NCI-H2107 treated with DMSO at 0.1 percent for 48 hours (cell line): ENCODE results near the gene DGKD.
"Not testable (repeated sequence)": the region's sequence is repeated elsewhere in the genome, so short reads cannot be mapped to it uniquely, and the experiment has no call there.

Experiments
- DNase-seq: peaks from one replicate; lab custom pipeline; 2025; ENCODE audit not compliant: unreplicated experiment; lab: John Stamatoyannopoulos, UW

The DGKD gene

GRCh38 chr2:233381638-233381995 lies 27.3 kb downstream of the DGKD start:
- no peak for DNase-seq

DNA sequence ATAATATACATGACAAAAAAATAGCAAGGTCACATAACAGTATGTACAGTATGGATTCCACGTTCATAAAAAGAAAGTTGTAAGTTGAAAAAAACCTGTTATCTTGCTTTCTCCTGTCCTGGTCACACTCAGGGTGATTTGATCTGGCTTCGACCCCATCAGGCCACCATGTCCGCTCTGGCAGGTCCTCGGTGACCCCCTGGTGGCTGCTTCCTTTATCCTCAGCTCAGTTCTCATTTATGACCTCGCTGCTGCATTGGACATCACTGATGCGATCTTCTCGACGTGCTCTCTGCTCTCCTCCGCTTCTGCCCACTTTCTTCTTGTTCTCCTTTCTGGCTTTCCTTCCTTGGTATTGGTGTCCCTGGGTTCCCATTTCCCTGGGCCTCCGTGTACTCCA lies 29.7 kb downstream of the DGKD start:
- DNase-seq = no peak

DNA sequence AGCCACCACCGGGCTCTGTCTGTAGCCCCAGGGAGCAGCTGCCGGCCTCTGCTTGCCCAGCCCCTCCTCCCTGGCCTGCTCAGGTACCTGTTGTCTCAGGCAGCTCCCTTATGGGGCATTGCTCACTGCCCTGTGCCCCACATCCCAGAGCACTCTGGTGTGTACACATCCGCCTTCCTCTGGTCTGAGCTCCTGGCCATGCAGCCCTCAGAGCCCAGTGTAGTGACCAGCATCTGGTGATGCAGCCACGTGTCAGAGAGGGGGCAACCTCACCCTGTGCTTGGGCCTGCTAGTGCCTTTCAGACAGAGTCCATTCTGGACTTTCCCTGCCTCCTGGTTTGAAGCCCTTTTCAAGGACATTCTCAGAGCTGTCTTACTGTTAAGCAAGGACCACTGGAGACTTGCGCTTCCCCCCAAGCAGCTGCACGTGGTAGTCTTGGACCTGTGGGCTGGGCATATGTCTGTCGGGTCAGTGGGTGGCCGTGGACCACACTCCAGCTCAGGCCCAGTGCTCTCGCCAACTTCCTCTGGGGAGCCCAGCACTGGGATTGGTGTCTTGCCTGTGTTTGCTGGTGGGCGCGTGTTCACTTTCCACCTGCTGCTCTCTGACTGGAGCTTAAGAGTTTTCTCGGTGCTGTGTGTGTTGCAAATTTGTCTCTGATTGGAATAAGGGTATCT lies 30.7 kb downstream of the DGKD start:
- no peak for DNase-seq

DNA sequence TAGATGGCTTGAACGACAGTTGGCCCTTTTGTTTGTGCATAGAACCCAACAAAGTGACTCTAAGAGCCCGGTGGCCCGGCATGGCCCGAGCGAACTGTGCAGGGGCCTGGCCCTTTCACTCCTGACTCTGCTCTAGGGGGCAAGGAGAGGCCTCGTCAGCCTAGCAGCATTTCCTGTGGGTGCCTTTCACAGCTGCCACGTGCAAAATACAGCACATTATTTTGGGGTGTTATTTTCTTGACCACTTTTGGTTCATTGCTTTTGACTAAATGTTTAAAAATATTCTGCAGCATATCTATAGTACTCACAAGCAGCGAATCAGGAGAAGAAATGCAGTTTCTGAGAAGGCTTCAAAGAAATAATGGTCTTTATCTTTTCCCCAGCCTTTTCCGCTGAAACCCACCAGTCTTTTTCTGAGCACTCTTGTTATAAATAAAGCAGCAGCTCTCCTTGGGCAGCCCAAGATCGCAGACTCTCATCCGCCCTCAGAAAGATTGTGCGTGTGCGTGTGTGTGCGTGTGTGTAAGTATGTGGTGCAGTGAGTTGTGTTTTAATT lies 31.3 kb downstream of the DGKD start:
- DNase-seq = no peak

DNA sequence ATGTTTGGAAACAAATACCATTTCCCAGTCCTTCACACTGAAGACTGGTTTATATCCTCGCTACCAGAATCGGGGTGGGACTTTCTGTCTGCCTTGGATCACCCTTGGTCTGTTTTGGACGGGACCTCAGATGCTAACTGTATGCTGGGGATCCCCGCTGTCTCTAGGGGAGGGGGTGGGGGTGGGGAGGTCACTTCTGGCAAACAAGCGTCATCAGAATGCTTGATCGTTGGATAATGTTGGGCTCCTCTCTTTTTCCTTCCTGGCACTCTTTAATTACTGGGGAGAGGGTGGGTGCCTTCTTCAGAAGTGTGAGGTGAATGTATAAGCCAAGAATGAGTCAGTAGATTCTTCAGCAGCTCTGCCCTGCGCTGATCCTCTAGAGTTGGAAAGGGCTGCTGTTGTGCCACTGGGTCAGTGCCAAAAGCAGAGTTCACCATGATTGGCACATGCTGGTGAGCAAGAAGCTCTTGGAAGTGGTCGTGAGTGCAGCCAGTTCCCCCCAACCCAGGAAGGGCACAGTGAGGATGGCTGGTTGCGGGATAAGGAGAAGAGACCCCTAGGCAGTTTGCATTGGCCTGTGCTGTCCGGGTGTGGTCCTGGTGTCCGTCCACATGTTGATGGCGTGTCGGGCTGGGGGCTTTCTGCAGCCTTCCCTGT lies 32.2 kb downstream of the DGKD start:
- DNase-seq = no peak

- no peak for DNase-seq
Observed at GRCh38 chr2:233387225-233387624, 32.9 kb downstream of the DGKD start.

DNA sequence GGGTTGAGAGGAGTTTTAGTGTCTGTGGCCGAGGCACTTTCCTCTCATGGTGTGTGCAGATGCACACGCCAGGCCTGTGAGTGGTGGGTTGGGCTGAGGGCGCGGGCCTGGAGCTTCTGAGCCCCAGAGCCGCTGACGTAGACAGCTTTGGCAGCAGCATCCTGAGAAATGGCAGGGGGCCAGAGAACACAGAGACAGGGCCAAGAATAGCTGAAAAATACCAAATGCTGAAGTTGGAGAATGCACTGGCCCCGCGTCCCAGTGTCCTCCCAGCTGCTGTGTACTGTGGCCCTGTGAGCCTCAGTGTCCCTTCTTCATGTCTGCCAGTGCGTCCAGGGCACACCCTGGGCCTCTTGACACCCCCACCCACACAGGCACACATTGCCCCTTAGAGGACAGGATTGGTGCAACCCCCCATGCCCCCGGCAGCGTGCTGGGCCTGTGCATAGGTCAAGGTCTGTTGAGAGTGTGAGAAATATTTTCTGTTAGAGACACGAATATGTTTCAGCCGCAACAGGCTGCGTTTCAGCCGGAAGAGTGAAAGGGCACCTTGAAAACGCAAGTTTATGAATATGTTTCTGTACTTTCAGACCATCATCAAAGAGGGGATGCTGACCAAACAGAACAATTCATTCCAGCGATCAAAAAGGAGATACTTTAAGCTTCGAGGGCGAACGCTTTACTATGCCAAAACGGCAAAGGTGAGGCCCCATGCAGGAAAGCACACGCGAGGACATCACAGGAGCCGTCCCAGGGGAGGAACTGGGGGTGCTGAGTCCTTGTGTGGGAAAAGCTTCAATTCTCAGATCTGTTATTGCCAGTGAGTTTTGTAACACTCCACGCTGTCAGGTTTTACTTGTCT lies 33.6 kb downstream of the DGKD start:
- no peak for DNase-seq

DNA sequence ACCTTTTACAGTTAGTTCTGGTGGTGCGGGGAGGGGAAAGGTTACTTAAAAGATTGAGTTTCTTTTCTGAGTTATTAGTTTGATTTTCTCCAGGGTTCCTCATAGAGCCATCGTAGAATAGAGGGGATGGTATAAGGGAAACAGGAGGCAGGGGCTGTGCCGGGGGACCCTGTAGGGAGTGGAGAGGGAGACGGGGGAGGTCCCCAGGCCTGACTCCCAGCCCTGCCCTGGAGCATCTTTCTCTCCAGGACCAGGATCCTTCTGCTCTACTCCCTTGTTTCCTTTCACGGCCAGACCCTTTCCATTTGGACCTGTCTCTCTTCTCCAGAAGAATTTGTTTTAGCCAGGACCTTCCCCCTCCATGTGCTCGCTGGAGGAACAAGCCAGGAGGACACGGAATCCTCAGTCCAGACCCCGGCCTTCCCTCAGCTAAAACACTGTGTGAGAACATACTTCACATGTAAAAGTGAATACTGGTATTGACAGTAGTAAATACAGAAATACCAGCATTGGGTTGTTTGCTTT lies 35.4 kb downstream of the DGKD start:
- no peak for DNase-seq

DNA sequence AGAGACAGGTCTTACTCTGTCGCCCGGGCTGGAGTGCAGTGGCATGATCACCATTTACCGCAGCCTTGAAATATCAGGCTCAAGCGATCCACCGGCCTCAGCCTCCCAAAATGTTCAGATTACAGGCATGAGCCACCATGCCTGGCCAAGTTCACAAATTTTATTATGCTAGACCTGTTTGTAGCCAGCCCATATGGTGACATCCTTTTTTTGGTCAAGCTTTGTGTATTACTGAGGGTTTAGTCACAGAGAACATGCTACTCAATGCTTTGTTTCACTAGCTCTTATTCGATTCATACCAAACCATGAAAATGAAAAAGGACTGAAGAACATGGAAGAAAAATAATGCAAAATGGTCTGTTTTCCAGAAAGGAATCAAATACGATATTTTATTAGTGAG lies 41.4 kb downstream of the DGKD start:
- no peak for DNase-seq

DNA sequence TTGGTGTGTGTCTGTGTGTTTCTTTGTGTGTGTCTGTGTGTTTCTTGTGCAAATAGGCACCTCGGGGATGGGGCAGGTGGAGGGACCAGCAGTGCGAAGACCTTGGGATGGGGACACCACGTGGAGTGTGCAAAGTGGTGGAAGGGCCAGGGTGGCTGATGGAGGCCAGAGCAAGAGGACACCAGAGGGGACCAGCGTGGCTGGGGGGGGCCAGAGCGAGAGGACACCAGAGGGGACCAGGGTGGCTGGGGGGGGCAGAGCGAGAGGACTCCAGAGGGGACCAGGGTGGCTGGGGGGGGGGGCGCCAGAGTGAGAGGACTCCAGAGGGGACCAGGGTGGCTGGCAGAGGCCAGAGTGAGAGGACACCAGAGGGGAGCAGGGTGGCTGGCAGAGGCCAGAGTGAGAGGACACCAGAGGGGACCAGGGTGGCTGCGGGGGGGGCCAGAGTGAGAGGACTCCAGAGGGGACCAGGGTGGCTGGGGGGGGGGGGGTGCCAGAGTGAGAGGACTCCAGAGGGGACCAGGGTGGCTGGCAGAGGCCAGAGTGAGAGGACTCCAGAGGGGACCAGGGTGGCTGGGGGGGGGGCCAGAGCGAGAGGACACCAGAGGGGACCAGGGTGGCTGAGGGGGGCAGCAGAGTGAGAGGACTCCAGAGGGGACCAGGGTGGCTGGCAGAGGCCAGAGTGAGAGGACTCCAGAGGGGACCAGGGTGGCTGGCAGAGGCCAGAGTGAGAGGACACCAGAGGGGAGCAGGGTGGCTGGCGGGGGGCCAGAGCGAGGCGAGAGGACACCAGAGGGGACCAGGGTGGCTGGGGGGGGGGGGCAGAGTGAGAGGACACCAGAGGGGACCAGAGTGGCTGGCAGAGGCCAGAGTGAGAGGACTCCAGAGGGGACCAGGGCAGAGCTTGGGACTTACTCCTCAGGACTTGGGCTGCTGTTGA lies 42.7 kb downstream of the DGKD start:
- DNase-seq = not testable (repeated sequence)

DNA sequence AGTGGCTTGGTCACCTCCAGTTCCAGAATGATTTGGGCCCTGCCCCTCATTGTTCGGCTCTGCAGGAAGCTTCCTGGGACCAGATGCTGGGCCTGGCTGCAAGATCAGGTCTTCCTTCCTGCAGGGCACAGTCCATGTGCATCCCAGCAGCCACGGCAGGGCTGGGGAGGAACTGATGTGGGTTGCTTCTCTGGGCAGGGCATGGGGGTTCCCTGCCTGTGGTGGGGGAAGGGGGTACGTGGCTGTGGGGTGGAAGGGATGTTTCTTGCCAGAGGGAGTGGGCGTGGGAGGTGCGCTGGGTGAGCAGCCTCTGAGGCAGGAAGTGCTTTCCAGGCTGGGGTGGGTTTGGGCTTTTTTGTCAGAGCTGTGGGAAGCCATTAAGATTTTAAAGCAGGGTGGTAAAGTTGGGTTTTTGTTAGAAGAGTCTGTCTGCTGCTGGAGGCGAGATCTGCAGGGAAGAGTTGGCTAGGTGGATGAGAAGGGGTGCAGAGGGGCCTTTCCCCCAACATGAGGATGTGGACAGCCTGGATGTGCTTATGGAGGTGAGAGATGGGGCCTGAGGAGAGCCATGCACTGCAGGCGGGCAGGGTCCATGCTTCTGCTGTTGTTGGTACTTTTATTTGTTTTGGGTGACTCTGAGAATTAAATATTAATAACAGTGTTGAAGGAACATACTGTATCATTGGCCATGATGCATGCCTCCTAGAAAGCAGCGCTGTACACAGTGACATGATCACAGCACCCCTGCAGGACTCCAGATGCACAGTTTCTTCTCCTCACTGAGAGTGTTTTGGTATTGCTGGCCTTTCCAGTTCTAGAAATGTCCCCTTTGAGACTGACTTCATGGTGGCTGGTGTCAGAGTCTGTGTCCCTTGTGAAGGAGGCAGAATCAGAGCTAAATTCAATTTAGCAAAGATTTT lies 45.3 kb downstream of the DGKD start:
- DNase-seq = no peak

DNA sequence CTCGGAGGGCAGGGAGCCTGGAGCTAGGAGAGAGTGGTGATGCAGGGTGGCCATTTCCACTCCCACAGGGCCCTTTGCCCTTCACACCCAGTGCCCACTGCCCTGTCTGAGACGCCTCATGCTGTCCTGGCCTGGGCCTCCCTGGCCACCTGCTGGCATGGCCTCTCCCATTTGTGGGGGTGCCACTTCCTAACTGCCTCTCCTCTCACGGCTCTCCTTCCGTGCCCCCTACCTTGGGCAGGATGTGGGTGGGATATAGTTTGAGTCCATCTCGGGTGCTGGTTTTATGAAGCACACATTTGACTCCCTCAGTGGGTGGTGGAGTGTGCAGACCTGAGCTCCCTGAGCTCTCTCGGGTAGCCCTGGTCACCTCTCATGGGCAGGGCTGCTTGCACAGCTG lies 46.0 kb downstream of the DGKD start:
- no peak for DNase-seq

DNA sequence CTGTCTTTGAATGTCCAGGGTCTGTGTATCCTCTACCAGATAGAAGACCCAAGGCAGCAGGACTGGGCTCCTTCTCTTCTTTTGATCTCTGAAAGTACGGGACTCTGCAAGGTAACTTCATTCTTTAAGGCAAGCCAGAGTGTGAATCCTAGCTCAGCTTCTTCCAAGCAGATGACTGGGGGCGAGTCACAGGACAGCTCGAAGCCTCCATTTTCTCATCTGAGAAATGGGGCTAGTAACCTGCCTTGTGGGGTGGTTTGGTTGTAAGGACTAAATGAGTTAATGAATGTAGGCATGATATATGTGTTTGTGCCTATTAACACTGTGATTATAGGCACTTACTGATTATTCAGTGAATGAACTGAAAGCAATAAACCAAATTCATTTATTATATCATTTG lies 46.7 kb downstream of the DGKD start:
- no peak for DNase-seq

GRCh38 chr2:233402346-233402745 lies 48.1 kb downstream of the DGKD start:
- no peak for DNase-seq

DNA sequence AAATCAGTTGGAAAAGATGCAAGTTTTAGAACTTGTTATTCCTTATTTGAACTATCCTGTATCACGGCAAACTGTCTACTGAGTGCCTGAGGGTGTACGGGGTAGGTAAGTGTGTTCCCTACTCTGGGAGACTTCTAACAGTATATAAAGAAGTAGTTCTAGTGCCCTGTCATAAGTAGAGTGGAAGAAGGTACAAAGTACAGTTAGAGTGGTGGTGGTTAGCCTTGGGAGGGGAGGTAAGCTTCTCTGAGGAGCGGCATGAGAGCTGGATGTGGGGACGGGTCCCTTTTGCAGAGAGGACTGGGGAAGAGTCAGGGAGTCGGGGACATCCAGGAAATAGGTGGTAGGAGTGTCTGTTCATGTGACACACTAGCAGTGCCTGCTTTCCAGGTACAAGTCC lies 48.5 kb downstream of the DGKD start:
- DNase-seq = no peak

DNA sequence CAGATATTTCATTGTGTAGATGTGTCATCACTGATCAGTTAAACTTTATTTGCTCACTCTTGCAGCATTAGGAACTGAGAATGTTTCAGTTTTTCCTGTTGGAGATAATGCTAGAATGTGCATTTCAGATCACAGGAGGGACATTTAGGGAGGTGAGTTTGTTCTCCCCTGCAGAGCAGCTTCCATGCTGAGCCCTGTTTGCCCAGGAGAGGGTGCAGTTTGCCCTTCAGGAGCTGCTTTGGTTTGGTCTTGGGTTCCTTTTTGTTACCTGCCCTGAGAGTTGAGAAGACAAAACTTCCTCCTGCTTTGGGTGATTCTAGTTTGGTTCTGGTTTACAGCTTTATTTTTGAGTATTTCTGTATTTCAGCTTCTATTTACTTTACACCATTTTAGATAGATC lies 49.9 kb downstream of the DGKD start:
- peak; percentile 4 for DNase-seq

GRCh38 chr2:233406865-233407264 lies 52.6 kb downstream of the DGKD start:
- no peak for DNase-seq

- no peak for DNase-seq
Observed at GRCh38 chr2:233407771-233408181, 53.5 kb downstream of the DGKD start.
